GM12878 (cell line): ENCODE measurements around the gene CPVL. TPM values are rescaled to one million over a fixed set of nuclear protein-coding genes. Genes with fewer than 3 reads are reported as not detected.

Experiments
- ATAC-seq: fragments of 200-7000 bp; cut with Tn5 transposase; 3 replicates; pipeline ENCODE4 v1.9.1; 2020; ENCODE audit warnings: mild to moderate bottlenecking, moderate library complexity
- BruUV-seq: library from RNA; stranded (reverse); fragments of 400-500 nt; replicated peaks from 2 replicates; lab custom pipeline; 2021; lab: Mats Ljungman, UMichigan
- CTCF ChIA-PET: fragments of 300-600 bp; sonication (Branson Sonifier 250); formaldehyde crosslinking; extraction: SDS; loops from one replicate; lab custom pipeline; 2021; ENCODE audit warnings: inconsistent platforms; lab: Yijun Ruan, JAX
- POLR2A ChIA-PET: fragments of 350-600 bp; formaldehyde crosslinking; extraction: SDS; loops from one replicate; lab custom pipeline; 2021; ENCODE audit warnings: inconsistent platforms; lab: Charles Lee
- RAD21 ChIA-PET: fragments of 300-600 bp; sonication (Branson Sonifier 250); formaldehyde crosslinking; loops from one replicate; lab custom pipeline; 2023; ENCODE audit warnings: antibody characterized with exemption; ENCODE audit not compliant: unreplicated experiment; lab: Charles Lee
- SMC1A ChIA-PET: fragments of 300-600 bp; sonication (Branson Sonifier 250); formaldehyde crosslinking; loops from one replicate; lab custom pipeline; 2023; ENCODE audit not compliant: unreplicated experiment, uncharacterized antibody; lab: Charles Lee
- DNase-seq: peaks from one replicate; pipeline ENCODE4 v3.0.0-alpha.2; 2011; ENCODE audit warnings: low read depth, low spot score
- FAIRE-seq: peaks from 3 replicates; lab custom pipeline; 2011; peaks lifted over from hg19 to GRCh38; lab: Jason Lieb, UNC
- H2AFZ ChIP-seq: 2 replicates; pipeline ENCODE4 v1.6.0; 2011; ENCODE audit warnings: low read depth, low read length, control low read depth; ENCODE audit not compliant: control insufficient read depth
- H3K27ac ChIP-seq: 2 replicates; pipeline ENCODE4 v1.5.1; 2011; ENCODE audit warnings: control low read depth; ENCODE audit not compliant: control insufficient read depth, insufficient read depth
- H3K27me3 ChIP-seq, 2 experiments: replicated peaks in 1 of 2; 2 replicates each; pipeline versions ENCODE4 v1.6.0 to v1.6.1; 2011; ENCODE audit warnings: low read length in 1 of 2; ENCODE audit not compliant: control insufficient read depth in 2 of 2, insufficient read depth in 2 of 2
- H3K36me3 ChIP-seq, 2 experiments: 2 replicates each; pipeline ENCODE4 v1.5.1; 2011; ENCODE audit warnings: low read length in 1 of 2; ENCODE audit not compliant: control insufficient read depth in 2 of 2, insufficient read depth in 2 of 2
- H3K4me1 ChIP-seq: 2 replicates; pipeline ENCODE4 v1.6.1; 2011; ENCODE audit warnings: mild to moderate bottlenecking, low read length, moderate library complexity, mixed read lengths; ENCODE audit not compliant: control insufficient read depth, insufficient read depth
- H3K4me2 ChIP-seq: 2 replicates; pipeline ENCODE4 v1.6.0; 2011; ENCODE audit warnings: control low read depth; ENCODE audit not compliant: control insufficient read depth, insufficient read depth
- H3K4me3 ChIP-seq: fragments of 200-600 bp; sonication (generic); 2 replicates; pipeline ENCODE4 v1.5.1; 2016
- H3K79me2 ChIP-seq: 2 replicates; pipeline ENCODE4 v1.6.0; 2011; ENCODE audit warnings: low read length; ENCODE audit not compliant: control insufficient read depth, insufficient read depth
- H3K9ac ChIP-seq: 2 replicates; pipeline ENCODE4 v1.8.0; 2011; ENCODE audit warnings: low read length, control low read depth, mixed read lengths; ENCODE audit not compliant: control insufficient read depth, insufficient read depth
- H3K9me3 ChIP-seq: replicated peaks from 3 replicates; pipeline ENCODE4 v1.5.1; 2011; ENCODE audit warnings: mild to moderate bottlenecking, low read length; ENCODE audit not compliant: control insufficient read depth, insufficient read depth
- H4K20me1 ChIP-seq: 2 replicates; pipeline ENCODE4 v1.6.0; 2011; ENCODE audit not compliant: control insufficient read depth, insufficient read depth
- CBFB ChIP-seq: IDR thresholded peaks from 2 replicates; pipeline ENCODE4 v1.6.1; 2016; ENCODE audit warnings: antibody characterized with exemption, low read depth
- EED ChIP-seq: sonication (generic); IDR thresholded peaks from 2 replicates; pipeline ENCODE4 v1.6.1; 2016; ENCODE audit warnings: antibody characterized with exemption, low read depth
- KDM1A ChIP-seq: fragments of 200-600 bp; sonication (generic); IDR thresholded peaks from 2 replicates; pipeline ENCODE4 v1.6.1; 2016; ENCODE audit warnings: borderline replicate concordance
- MYB ChIP-seq: fragments of 150-350 bp; IDR thresholded peaks from 2 replicates; pipeline ENCODE4 v1.6.1; 2014; ENCODE audit warnings: mild to moderate bottlenecking, low read depth, low read length, borderline replicate concordance
- SREBF2 ChIP-seq: IDR thresholded peaks from 2 replicates; pipeline ENCODE4 v1.6.1; 2012; ENCODE audit warnings: mild to moderate bottlenecking, low read length
- WGBS: methylation state at CpG from one replicate; pipeline ENCODE4 v1.1.6; 2016; ENCODE audit warnings: low lambda C conversion rate; ENCODE audit not compliant: insufficient replicate concordance, insufficient coverage; ENCODE audit errors: missing lambda C conversion rate; 5-methylcytosine and 5-hydroxymethylcytosine counted together
- in situ Hi-C: fragments of 300-500 bp; cut with MboI; formaldehyde crosslinking; loops from 9 replicates; pipeline ENCODE4 v1.14.3; 2018; ENCODE audit warnings: mixed read lengths
- intact Hi-C: fragments of 100-400 bp; cut with micrococcal nuclease; formaldehyde crosslinking; loops from one replicate; pipeline ENCODE4 v1.14.2; 2022; ENCODE audit not compliant: unreplicated experiment
- polyA plus RNA-seq, 11 experiments: library from polyadenylated mRNA; depleted of rRNA in 4 of 11; unstranded in 6 of 11; stranded (reverse) in 5 of 11; fragments of >200 nt; fragmentation: Nextera tagmentation in 4 of 11; fragmentation: Illumina TruSeq in 1 of 11; extraction: Ambion mirVana in 4 of 11; extraction: Trizol in 1 of 11; gene quantifications; 1 replicate in 1 of 11; 2 replicates in 10 of 11; pipeline versions ENCODE4 v1.2.1 to v1.2.3, GENCODE V29; 2011 to 2016; ENCODE audit warnings: inconsistent platforms in 2 of 11, missing spikeins in 2 of 11, low read depth in 1 of 11
- total RNA-seq, 4 experiments: library from RNA; depleted of rRNA in 3 of 4; stranded (reverse); fragments of >200 nt in 3 of 4; fragmentation: Illumina TruSeq in 1 of 4; extraction: Trizol in 1 of 4; gene quantifications; 2 replicates each; pipeline versions ENCODE4 v1.2.1 to v1.2.3, GENCODE V29; 2013 to 2021
- TF ChIP-seq, protein P1 (sequence below): IDR thresholded peaks from 2 replicates; pipeline ENCODE4 v1.6.1; 2012; ENCODE audit warnings: low read length, inconsistent platforms
- TF ChIP-seq, protein P2 (sequence below): fragments of 450-650 bp; formaldehyde crosslinking; IDR thresholded peaks from 2 replicates; pipeline ENCODE4 v1.4.0; 2022; ENCODE audit warnings: mild to moderate bottlenecking, moderate library complexity

The CPVL gene
- total and polyA plus RNA-seq, 10 of the 15 experiments (the other 5 are each of a cell fraction or from before 2014, with no cell fraction given), result 0.59 TPM; not detected in 9

DNA sequence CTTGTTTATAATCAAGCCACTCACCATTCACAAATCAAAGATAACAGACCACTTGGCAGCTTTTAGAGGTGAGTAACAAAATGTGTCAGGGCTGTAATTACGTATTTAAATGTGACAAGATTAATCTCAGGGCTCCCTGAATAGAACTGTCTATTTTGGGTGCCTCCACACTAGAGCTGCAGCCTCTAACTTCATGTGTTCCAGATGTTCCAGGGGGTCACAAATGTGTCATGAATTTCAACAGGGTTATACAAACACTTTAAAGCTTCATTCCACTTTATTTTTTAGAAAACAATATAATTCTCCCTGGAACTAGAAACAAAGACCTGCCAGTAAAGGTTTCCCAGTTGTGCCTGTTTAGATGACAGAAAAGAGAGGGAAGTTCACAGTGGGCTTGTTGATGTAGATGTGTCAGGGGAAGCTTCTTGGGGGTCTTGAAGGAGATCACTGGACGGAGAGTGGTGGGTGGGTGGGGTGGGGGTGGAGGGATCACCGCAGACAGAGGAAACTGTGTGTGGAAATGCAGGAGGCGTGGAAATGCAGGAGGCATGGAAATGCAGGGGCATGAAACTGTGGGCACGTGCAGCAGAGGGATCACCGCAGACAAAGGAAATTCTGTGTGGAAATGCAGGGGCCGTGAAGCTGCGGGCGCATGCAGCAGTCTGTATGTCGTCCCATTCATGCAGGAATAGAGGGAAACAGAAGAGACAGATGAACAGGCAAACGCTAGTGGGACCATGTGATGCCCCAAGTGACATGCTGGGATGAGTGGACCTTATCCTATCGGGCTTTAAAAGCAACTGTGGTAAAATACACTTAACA lies 146.2 kb downstream of the CPVL start:
- H3K4me3 ChIP-seq, result no peak overlapping the region
- 55% methylated on average over 9 of the region's 12 CpGs for WGBS
- intact Hi-C loops (no loop called here), in situ Hi-C loops (no loop called here)
- H3K9ac ChIP-seq, result no peak overlapping the region
- H3K27ac ChIP-seq, result no peak overlapping the region
- no peaks in the 10 kb centered on the region for H3K36me3 ChIP-seq
- H3K27me3 ChIP-seq, result peaks cover 0 to 1% of the 10 kb centered on the region in 2 experiments; a peak in 3 of 4 replicates
- no peak for DNase-seq
- no peak for TF ChIP-seq KDM1A
- TF ChIP-seq MYB, result no peak
- TF ChIP-seq, protein P1, sequence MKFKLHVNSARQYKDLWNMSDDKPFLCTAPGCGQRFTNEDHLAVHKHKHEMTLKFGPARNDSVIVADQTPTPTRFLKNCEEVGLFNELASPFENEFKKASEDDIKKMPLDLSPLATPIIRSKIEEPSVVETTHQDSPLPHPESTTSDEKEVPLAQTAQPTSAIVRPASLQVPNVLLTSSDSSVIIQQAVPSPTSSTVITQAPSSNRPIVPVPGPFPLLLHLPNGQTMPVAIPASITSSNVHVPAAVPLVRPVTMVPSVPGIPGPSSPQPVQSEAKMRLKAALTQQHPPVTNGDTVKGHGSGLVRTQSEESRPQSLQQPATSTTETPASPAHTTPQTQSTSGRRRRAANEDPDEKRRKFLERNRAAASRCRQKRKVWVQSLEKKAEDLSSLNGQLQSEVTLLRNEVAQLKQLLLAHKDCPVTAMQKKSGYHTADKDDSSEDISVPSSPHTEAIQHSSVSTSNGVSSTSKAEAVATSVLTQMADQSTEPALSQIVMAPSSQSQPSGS, result no peak
- TF ChIP-seq CBFB, result no peak
- TF ChIP-seq, protein P2, sequence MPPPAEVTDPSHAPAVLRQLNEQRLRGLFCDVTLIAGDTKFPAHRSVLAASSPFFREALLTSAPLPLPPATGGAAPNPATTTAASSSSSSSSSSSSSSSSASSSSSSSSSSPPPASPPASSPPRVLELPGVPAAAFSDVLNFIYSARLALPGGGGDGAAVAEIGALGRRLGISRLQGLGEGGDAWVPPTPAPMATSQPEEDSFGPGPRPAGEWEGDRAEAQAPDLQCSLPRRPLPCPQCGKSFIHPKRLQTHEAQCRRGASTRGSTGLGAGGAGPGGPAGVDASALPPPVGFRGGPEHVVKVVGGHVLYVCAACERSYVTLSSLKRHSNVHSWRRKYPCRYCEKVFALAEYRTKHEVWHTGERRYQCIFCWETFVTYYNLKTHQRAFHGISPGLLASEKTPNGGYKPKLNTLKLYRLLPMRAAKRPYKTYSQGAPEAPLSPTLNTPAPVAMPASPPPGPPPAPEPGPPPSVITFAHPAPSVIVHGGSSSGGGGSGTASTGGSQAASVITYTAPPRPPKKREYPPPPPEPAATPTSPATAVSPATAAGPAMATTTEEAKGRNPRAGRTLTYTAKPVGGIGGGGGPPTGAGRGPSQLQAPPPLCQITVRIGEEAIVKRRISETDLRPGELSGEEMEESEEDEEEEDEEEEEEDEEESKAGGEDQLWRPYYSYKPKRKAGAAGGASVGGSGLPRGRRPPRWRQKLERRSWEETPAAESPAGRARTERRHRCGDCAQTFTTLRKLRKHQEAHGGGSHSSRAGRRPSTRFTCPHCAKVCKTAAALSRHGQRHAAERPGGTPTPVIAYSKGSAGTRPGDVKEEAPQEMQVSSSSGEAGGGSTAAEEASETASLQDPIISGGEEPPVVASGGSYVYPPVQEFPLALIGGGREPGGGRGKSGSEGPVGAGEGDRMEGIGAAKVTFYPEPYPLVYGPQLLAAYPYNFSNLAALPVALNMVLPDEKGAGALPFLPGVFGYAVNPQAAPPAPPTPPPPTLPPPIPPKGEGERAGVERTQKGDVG (CRISPR knock-in tag), result no peak
- TF ChIP-seq SREBF2, result no peak
- TF ChIP-seq EED, result no peak
- no peaks in the 10 kb centered on the region for H3K9me3 ChIP-seq
- FAIRE-seq, result no peak
- ChIA-PET RAD21 (no interaction called here), CTCF (interaction anchor here (0.6 to 1.2 kb wide), 2 partner anchors 9 to 77 kb away, joined by 3 read pairs; no protein-coding TSS in a partner anchor), POLR2A (no interaction called here), SMC1A (no interaction called here)
- no peak for ATAC-seq
- H3K79me2 ChIP-seq, result no peaks in the 10 kb centered on the region
- no peak overlapping the region for H3K4me2 ChIP-seq
- BruUV-seq, result no TSS peak
- H4K20me1 ChIP-seq, result no peaks in the 10 kb centered on the region
- no peaks in the 10 kb centered on the region for H3K4me1 ChIP-seq
- no peak overlapping the region for H2AFZ ChIP-seq
